ENCODE results near the gene ADAMTS13.

DNA sequence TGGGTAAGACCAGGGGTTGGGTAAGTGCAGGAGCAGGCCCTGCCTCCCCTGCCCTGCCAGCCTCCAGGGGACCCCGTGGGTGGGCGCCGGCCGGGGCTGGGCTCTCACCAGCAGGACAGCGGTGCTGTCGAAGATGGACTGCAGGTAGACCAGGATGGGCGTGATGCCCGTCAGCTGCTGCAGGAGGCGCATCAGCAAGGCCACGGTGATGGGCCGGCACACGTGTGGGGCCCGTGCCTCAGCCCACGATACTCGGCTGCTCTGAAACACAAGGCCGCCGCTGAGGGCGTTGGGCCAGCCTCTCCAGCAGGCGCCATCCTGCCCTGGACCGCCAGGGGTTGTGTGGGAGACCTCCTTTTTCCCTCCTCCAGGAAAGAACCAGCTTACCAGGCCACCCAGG, 52.7 kb downstream of the ADAMTS13 start:
- TF ChIP-seq, protein P1, sequence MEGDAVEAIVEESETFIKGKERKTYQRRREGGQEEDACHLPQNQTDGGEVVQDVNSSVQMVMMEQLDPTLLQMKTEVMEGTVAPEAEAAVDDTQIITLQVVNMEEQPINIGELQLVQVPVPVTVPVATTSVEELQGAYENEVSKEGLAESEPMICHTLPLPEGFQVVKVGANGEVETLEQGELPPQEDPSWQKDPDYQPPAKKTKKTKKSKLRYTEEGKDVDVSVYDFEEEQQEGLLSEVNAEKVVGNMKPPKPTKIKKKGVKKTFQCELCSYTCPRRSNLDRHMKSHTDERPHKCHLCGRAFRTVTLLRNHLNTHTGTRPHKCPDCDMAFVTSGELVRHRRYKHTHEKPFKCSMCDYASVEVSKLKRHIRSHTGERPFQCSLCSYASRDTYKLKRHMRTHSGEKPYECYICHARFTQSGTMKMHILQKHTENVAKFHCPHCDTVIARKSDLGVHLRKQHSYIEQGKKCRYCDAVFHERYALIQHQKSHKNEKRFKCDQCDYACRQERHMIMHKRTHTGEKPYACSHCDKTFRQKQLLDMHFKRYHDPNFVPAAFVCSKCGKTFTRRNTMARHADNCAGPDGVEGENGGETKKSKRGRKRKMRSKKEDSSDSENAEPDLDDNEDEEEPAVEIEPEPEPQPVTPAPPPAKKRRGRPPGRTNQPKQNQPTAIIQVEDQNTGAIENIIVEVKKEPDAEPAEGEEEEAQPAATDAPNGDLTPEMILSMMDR (IDR thresholded peaks at IDR 0.05; ENCODE audit: low read length) = no peak
- no peak for TF ChIP-seq EZH2 (IDR thresholded peaks at IDR 0.05; ENCODE audit: borderline replicate concordance, low read length)
